MM.1S (cell line): ENCODE results near the gene TWF2.

Experiments
- CTCF ChIP-seq: fragments of 300-600 bp; sonication (generic); IDR thresholded peaks from 2 replicates; pipeline ENCODE4 v1.5.1; 2016; ENCODE audit warnings: antibody characterized with exemption, low read length, mixed read lengths
- EZH2phosphoT487 ChIP-seq: fragments of 300-600 bp; sonication (generic); IDR thresholded peaks from 2 replicates; pipeline ENCODE4 v1.6.1; 2018; ENCODE audit warnings: antibody characterized with exemption, low read length

GRCh38 chr3:52233108-52233591 lies 5.8 kb downstream of the TWF2 start:
- TF ChIP-seq CTCF, result no peak
- TF ChIP-seq EZH2phosphoT487, result no peak
